GM23338 (cell line): Measurements from ENCODE around the gene GRIK5. TPM values are rescaled to one million over a fixed set of nuclear protein-coding genes. Genes with fewer than 3 reads are reported as not detected.
A peak's percentile ranks its signal among the peaks of the same experiment; 100 is the strongest.

Experiments
- ATAC-seq: fragments of 200-7000 bp; cut with Tn5 transposase; 3 replicates; pipeline ENCODE4 v1.9.1; 2020
- DNase-seq: peaks from one replicate; pipeline ENCODE4 v3.0.0-alpha.2; 2015; ENCODE audit warnings: low spot score
- H2AFZ ChIP-seq: fragments of 200-600 bp; sonication (generic); 2 replicates; pipeline ENCODE4 v1.8.0; 2016; ENCODE audit warnings: antibody characterized with exemption, mild to moderate bottlenecking, moderate library complexity
- H3F3A ChIP-seq: fragments of 200-600 bp; sonication (generic); replicated peaks from 2 replicates; pipeline ENCODE4 v1.8.0; 2017; ENCODE audit warnings: antibody characterized with exemption, mixed run types, low read depth
- H3K27ac ChIP-seq: fragments of 200-600 bp; sonication (generic); 2 replicates; pipeline ENCODE4 v1.6.1; 2016; ENCODE audit warnings: low read depth
- H3K27me3 ChIP-seq: fragments of 200-600 bp; sonication (generic); 2 replicates; pipeline ENCODE4 v1.8.0; 2016; ENCODE audit warnings: mild to moderate bottlenecking, mixed run types, moderate library complexity; ENCODE audit not compliant: insufficient read depth
- H3K36me3 ChIP-seq: fragments of 200-600 bp; sonication (generic); 2 replicates; pipeline ENCODE4 v1.8.0; 2016; ENCODE audit warnings: mild to moderate bottlenecking; ENCODE audit not compliant: insufficient read depth
- H3K4me1 ChIP-seq: fragments of 200-600 bp; sonication (generic); 2 replicates; pipeline ENCODE4 v1.8.0; 2016; ENCODE audit warnings: mild to moderate bottlenecking, moderate library complexity; ENCODE audit not compliant: insufficient read depth
- H3K4me2 ChIP-seq: fragments of 200-600 bp; sonication (generic); 2 replicates; pipeline ENCODE4 v1.7.1; 2017; ENCODE audit warnings: mixed run types
- H3K4me3 ChIP-seq: fragments of 200-600 bp; sonication (generic); 2 replicates; pipeline ENCODE4 v1.6.1; 2016; ENCODE audit warnings: mixed run types
- H3K79me2 ChIP-seq: fragments of 200-600 bp; sonication (generic); replicated peaks from 2 replicates; pipeline ENCODE4 v1.8.0; 2017; ENCODE audit warnings: mild to moderate bottlenecking; ENCODE audit not compliant: insufficient read depth
- H3K9me2 ChIP-seq: fragments of 200-600 bp; sonication (generic); 2 replicates; pipeline ENCODE4 v1.8.0; 2017; ENCODE audit not compliant: insufficient read depth
- H4K20me1 ChIP-seq: fragments of 200-600 bp; sonication (generic); replicated peaks from 2 replicates; pipeline ENCODE4 v1.8.0; 2017; ENCODE audit warnings: mild to moderate bottlenecking; ENCODE audit not compliant: insufficient read depth
- H3K27ac Mint-ChIP-seq: 2 replicates; pipeline ENCODE4 v1.8.0; 2020; ENCODE audit warnings: inconsistent platforms, mild to moderate bottlenecking, moderate library complexity, mixed read lengths
- H3K27me3 Mint-ChIP-seq: 3 replicates; pipeline ENCODE4 v1.8.0; 2022; ENCODE audit warnings: low read depth, mild to moderate bottlenecking, moderate library complexity, mixed read lengths, inconsistent platforms; ENCODE audit not compliant: insufficient read depth, poor library complexity
- H3K36me3 Mint-ChIP-seq: 3 replicates; pipeline ENCODE4 v1.8.0; 2021; ENCODE audit warnings: low read depth, mild to moderate bottlenecking, inconsistent platforms, moderate library complexity, mixed read lengths
- H3K4me1 Mint-ChIP-seq: 3 replicates; pipeline ENCODE4 v1.8.0; 2020; ENCODE audit warnings: mild to moderate bottlenecking, inconsistent platforms, mixed read lengths
- H3K4me3 Mint-ChIP-seq: 3 replicates; pipeline ENCODE4 v1.8.0; 2021; ENCODE audit warnings: moderate library complexity, mild to moderate bottlenecking, inconsistent platforms, mixed read lengths
- H3K9me3 Mint-ChIP-seq: 3 replicates; pipeline ENCODE4 v1.8.0; 2020; ENCODE audit warnings: moderate library complexity, mild to moderate bottlenecking, inconsistent platforms, mixed read lengths
- CTCF ChIP-seq, 2 experiments: fragments of 200-600 bp in 1 of 2; sonication (generic) in 1 of 2; conservative IDR thresholded peaks; 2 replicates each; pipeline versions ENCODE4 v1.5.1 to v1.6.1; 2016 to 2017; ENCODE audit warnings: antibody characterized with exemption in 2 of 2, low read depth in 2 of 2, mild to moderate bottlenecking in 2 of 2, moderate library complexity in 1 of 2
- REST ChIP-seq: IDR thresholded peaks from one replicate; pipeline ENCODE4 v1.6.1; 2018; ENCODE audit warnings: antibody characterized with exemption; ENCODE audit not compliant: unreplicated experiment
- ZNF114 ChIP-seq: fragments of 250-450 bp; sonication (Bioruptor Pico); IDR thresholded peaks from 2 replicates; pipeline ENCODE4 v1.5.0; 2020; ENCODE audit warnings: mild to moderate bottlenecking, moderate library complexity
- ZNF331 ChIP-seq: fragments of 250-450 bp; sonication (Bioruptor Pico); IDR thresholded peaks from 2 replicates; pipeline ENCODE4 v1.5.0; 2020; ENCODE audit warnings: low read depth, mild to moderate bottlenecking, moderate library complexity
- ZNF462 ChIP-seq: fragments of 250-450 bp; sonication (Bioruptor Pico); IDR thresholded peaks from 2 replicates; pipeline ENCODE4 v1.5.0; 2020; ENCODE audit warnings: mild to moderate bottlenecking, moderate library complexity
- polyA plus RNA-seq: library from polyadenylated mRNA; unstranded; fragments of >200 nt; fragmentation: Nextera tagmentation; extraction: Ambion mirVana; gene quantifications from 2 replicates; pipeline ENCODE4 v1.2.1, GENCODE V29; 2016
- total RNA-seq: library from RNA; depleted of rRNA; stranded (reverse); fragments of >200 nt; shearing (Covaris generic); gene quantifications from 2 replicates; pipeline ENCODE4 v1.2.3, GENCODE V29; 2014

GRIK5 gene
- total and polyA plus RNA-seq, 2 experiments from 2014 or later: 5.1 to 42.5 TPM

- no peak for TF ChIP-seq ZNF462 (CRISPR knock-in tag)
Measured at GRCh38 chr19:42089191-42089750, 19.3 kb upstream of the GRIK5 start (continued).

GRCh38 chr19:42088471-42089190, 18.6 kb upstream of the GRIK5 start:
- ATAC-seq (no peak), DNase-seq (no peak)
- peaks cover 17% of the 10 kb centered on the region for H3K27me3 Mint-ChIP-seq
- H3K4me1 ChIP-seq: peaks cover 19% of the 10 kb centered on the region
- H3F3A ChIP-seq: 0 out of 2 replicates have a peak, but pooled peaks cover 5% of the 10 kb centered on the region
- H3K9me3 Mint-ChIP-seq: no peaks in the 10 kb centered on the region
- H3K36me3 Mint-ChIP-seq: peaks cover 4% of the 10 kb centered on the region; the same call in 2 of the 3 replicates
- no peak overlapping the region for H3K27ac ChIP-seq
- no peaks in the 10 kb centered on the region; the same call in 1 of the 2 replicates for H4K20me1 ChIP-seq
- peak overlapping the region; percentile 42; the same call in 1 of the 2 replicates for H3K4me2 ChIP-seq
- H3K9me2 ChIP-seq: no peaks in the 10 kb centered on the region
- H3K36me3 ChIP-seq: no peaks in the 10 kb centered on the region
- H3K4me3 ChIP-seq: no peak overlapping the region
- peak overlapping the region; percentile 13; the same call in 1 of the 2 replicates for H3K27ac Mint-ChIP-seq
- H3K4me1 Mint-ChIP-seq: peaks cover 42% of the 10 kb centered on the region
- peak overlapping the region; percentile 93; the same call in 1 of the 2 replicates for H2AFZ ChIP-seq
- H3K79me2 ChIP-seq: no peaks in the 10 kb centered on the region
- H3K27me3 ChIP-seq: no peaks in the 10 kb centered on the region
- H3K4me3 Mint-ChIP-seq: no peak overlapping the region
- TF ChIP-seq ZNF114 (CRISPR knock-in tag) (no peak), ZNF331 (no peak), REST (no peak), CTCF (conservative IDR thresholded peaks at IDR 0.05; ENCODE audit: low read depth in 2 of 2) (no peak)
